ENCODE measurements around the gene SSUH2.

DNA sequence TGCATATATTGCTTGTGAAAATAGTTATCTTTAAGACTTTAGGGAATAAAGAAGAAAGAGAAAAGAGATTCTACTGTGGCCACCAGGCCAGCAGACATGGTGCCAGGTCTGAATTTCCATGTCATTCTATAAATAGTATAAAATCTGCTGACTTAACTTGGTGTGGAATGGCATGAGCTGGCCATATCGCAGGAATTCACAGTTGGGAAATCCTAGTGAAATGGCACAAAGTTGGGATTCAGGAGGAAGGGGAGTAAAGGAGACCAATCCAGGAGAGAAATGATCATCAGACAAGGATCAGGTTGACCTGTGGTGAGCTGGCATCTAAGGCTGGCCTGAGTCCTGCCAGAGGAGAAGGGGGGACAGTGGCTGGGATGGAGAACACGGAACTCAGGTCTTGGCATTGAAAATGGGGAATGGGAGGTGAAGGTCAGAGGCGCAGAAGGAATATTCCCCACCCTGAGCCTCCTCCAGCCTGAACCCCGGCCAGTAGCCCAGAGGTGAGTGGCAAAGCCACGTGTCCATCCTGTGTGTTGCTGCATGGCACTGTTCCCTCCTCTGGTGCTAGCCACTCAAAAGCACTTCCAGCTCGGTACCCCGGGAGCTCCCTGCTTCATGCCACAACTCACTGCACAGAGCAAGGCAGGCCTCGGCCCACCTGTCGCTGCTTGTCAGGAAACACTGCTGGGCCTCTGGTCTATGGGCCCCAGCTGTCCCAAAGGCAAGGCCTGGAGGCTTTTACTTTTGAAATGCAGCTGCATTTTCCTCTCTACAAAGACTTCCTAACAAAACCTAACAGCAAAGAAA, 51.4 kb downstream of the SSUH2 start:
- TF ChIP-seq POLR2AphosphoS5 (IDR thresholded peaks at IDR 0.05; ENCODE audit: borderline replicate concordance, low read depth, low read length) (no peak), EZH2 (IDR thresholded peaks at IDR 0.05) (no peak)
